GM18873 (cell line): ENCODE measurements around the gene SCN7A.
A peak's percentile ranks its signal among the peaks of the same experiment; 100 is the strongest.
"Not testable (repeated sequence)": the region's sequence is repeated elsewhere in the genome, so short reads cannot be mapped to it uniquely, and the experiment has no call there.

Source experiments
- ATAC-seq: cut with Tn5 transposase; IDR thresholded peaks from one replicate; pipeline ENCODE4 v1.9.1; 2021; ENCODE audit warnings: mild to moderate bottlenecking, moderate library complexity, moderate number of reproducible peaks; ENCODE audit not compliant: unreplicated experiment, low FRiP score

The SCN7A gene

GRCh38 chr2:166455823-166456222 is 38.2 kb downstream of the SCN7A start:
- not testable (repeated sequence) for ATAC-seq

- ATAC-seq = no peak
These were observed 39.9 kb downstream of the SCN7A start for GRCh38 chr2:166454006-166454595.

- no peak for ATAC-seq
These were observed 42.6 kb downstream of the SCN7A start for GRCh38 chr2:166451468-166451867.

GRCh38 chr2:166449439-166449838 is 44.6 kb downstream of the SCN7A start:
- peak; percentile 76 for ATAC-seq

- no peak for ATAC-seq
These were observed 45.9 kb downstream of the SCN7A start for GRCh38 chr2:166448106-166448505.

- ATAC-seq = no peak
These were observed 49.7 kb downstream of the SCN7A start for GRCh38 chr2:166444306-166444705.

GRCh38 chr2:166440313-166440712 is 53.7 kb downstream of the SCN7A start:
- ATAC-seq = no peak

- no peak for ATAC-seq
These were observed 55.0 kb downstream of the SCN7A start for GRCh38 chr2:166439078-166439477.

- ATAC-seq = no peak
These were observed 57.1 kb downstream of the SCN7A start for GRCh38 chr2:166436976-166437375.

- ATAC-seq = no peak
These were observed 57.9 kb downstream of the SCN7A start for GRCh38 chr2:166436189-166436588.

GRCh38 chr2:166434491-166434890 is 59.6 kb downstream of the SCN7A start:
- no peak for ATAC-seq

GRCh38 chr2:166433457-166433856 is 60.6 kb downstream of the SCN7A start:
- ATAC-seq = no peak

GRCh38 chr2:166432331-166432730 is 61.7 kb downstream of the SCN7A start:
- no peak for ATAC-seq

- ATAC-seq = no peak
These were observed 69.2 kb downstream of the SCN7A start for GRCh38 chr2:166424841-166425240.

GRCh38 chr2:166419616-166419934 is 74.5 kb downstream of the SCN7A start:
- no peak for ATAC-seq

GRCh38 chr2:166418853-166419615 is 75.0 kb downstream of the SCN7A start:
- no peak for ATAC-seq

- no peak for ATAC-seq
These were observed 76.4 kb downstream of the SCN7A start for GRCh38 chr2:166417669-166418068.

GRCh38 chr2:166413255-166413654 is 80.8 kb downstream of the SCN7A start:
- no peak for ATAC-seq

- no peak for ATAC-seq
These were observed 82.4 kb downstream of the SCN7A start for GRCh38 chr2:166411473-166412230.

GRCh38 chr2:166410828-166411472 is 83.1 kb downstream of the SCN7A start:
- ATAC-seq = no peak

GRCh38 chr2:166407746-166408145 is 86.3 kb downstream of the SCN7A start:
- ATAC-seq = not testable (repeated sequence)
